H9 (cell line): ENCODE data around the gene GSE1. TPM values are rescaled to one million over a fixed set of nuclear protein-coding genes. Genes with fewer than 3 reads are reported as not detected.

ENCODE experiments used
- DNase-seq: peaks from one replicate; pipeline ENCODE4 v3.0.0-alpha.2; 2017
- H2AFZ ChIP-seq: one replicate; pipeline ENCODE4 v1.6.1; 2013; ENCODE audit warnings: mild to moderate bottlenecking, low read length, control low read depth, moderate library complexity
- H2AK5ac ChIP-seq: 2 replicates; pipeline ENCODE4 v1.6.1; 2013; ENCODE audit warnings: low read length, control low read depth, mixed read lengths; ENCODE audit not compliant: insufficient read length
- H2BK120ac ChIP-seq: one replicate; pipeline ENCODE4 v1.6.1; 2013; ENCODE audit warnings: low read depth, mild to moderate bottlenecking, low read length, control low read depth, inconsistent platforms; ENCODE audit not compliant: poor library complexity, severe bottlenecking
- H2BK12ac ChIP-seq: 2 replicates; pipeline ENCODE4 v1.6.1; 2013; ENCODE audit warnings: low read length, control low read depth, mixed read lengths, low read depth; ENCODE audit not compliant: insufficient read length
- H2BK15ac ChIP-seq: 2 replicates; pipeline ENCODE4 v1.6.1; 2013; ENCODE audit warnings: low read depth, low read length, control low read depth
- H2BK20ac ChIP-seq: one replicate; pipeline ENCODE4 v1.6.1; 2013; ENCODE audit warnings: low read depth, mild to moderate bottlenecking, low read length, control low read depth, inconsistent platforms; ENCODE audit not compliant: poor library complexity, severe bottlenecking
- H2BK5ac ChIP-seq: 2 replicates; pipeline ENCODE4 v1.6.1; 2013; ENCODE audit warnings: low read length, control low read depth, mixed read lengths; ENCODE audit not compliant: insufficient read length
- H3K14ac ChIP-seq: 2 replicates; pipeline ENCODE4 v1.6.1; 2013; ENCODE audit warnings: low read length, control low read depth; ENCODE audit not compliant: insufficient read depth
- H3K18ac ChIP-seq: 2 replicates; pipeline ENCODE4 v1.6.1; 2013; ENCODE audit warnings: low read depth, mild to moderate bottlenecking, mixed read lengths, low read length, control low read depth; ENCODE audit not compliant: insufficient read length
- H3K23ac ChIP-seq: 2 replicates; pipeline ENCODE4 v1.6.1; 2013; ENCODE audit warnings: low read length, control low read depth, mixed read lengths, low read depth; ENCODE audit not compliant: insufficient read length
- H3K23me2 ChIP-seq: 2 replicates; pipeline ENCODE4 v1.6.1; 2013; ENCODE audit warnings: low read depth, mild to moderate bottlenecking, mixed read lengths, low read length, control low read depth; ENCODE audit not compliant: insufficient read length, poor library complexity, severe bottlenecking
- H3K27ac ChIP-seq: 2 replicates; pipeline ENCODE4 v1.5.1; 2013; ENCODE audit warnings: low read length, control low read depth, mixed read lengths, low read depth; ENCODE audit not compliant: insufficient read length
- H3K27me3 ChIP-seq: 2 replicates; pipeline ENCODE4 v1.6.1; 2013; ENCODE audit warnings: low read length, control low read depth, inconsistent platforms; ENCODE audit not compliant: insufficient read depth
- H3K4ac ChIP-seq: 2 replicates; pipeline ENCODE4 v1.6.1; 2013; ENCODE audit warnings: low read depth, mild to moderate bottlenecking, control low read depth, inconsistent platforms, low read length, moderate library complexity
- H3K4me1 ChIP-seq: 2 replicates; pipeline ENCODE4 v1.6.1; 2013; ENCODE audit warnings: low read length, control low read depth, inconsistent platforms; ENCODE audit not compliant: insufficient read depth
- H3K4me2 ChIP-seq: 2 replicates; pipeline ENCODE4 v1.6.1; 2013; ENCODE audit warnings: low read length, control low read depth, mixed read lengths; ENCODE audit not compliant: insufficient read length, insufficient read depth
- H3K56ac ChIP-seq: 2 replicates; pipeline ENCODE4 v1.6.1; 2013; ENCODE audit warnings: low read depth, mild to moderate bottlenecking, mixed read lengths, low read length, control low read depth; ENCODE audit not compliant: insufficient read length
- H3K79me1 ChIP-seq: 2 replicates; pipeline ENCODE4 v1.6.1; 2013; ENCODE audit warnings: low read depth, mild to moderate bottlenecking, moderate library complexity, low read length, control low read depth, inconsistent platforms; ENCODE audit not compliant: insufficient read depth, poor library complexity, severe bottlenecking
- H3K79me2 ChIP-seq: 2 replicates; pipeline ENCODE4 v1.6.1; 2013; ENCODE audit warnings: low read length, control low read depth, inconsistent platforms; ENCODE audit not compliant: insufficient read depth
- H3K9ac ChIP-seq: 2 replicates; pipeline ENCODE4 v1.6.1; 2013; ENCODE audit warnings: low read length, control low read depth, mixed read lengths; ENCODE audit not compliant: insufficient read length; ENCODE audit errors: extremely low read depth
- H3K9me3 ChIP-seq: one replicate; pipeline ENCODE4 v1.6.1; 2013; ENCODE audit warnings: low read depth, low read length, inconsistent platforms; ENCODE audit not compliant: control insufficient read depth
- H3T11ph ChIP-seq: one replicate; pipeline ENCODE4 v1.6.1; 2013; ENCODE audit warnings: mild to moderate bottlenecking, low read length, control low read depth, inconsistent platforms
- H4K20me1 ChIP-seq: one replicate; pipeline ENCODE4 v1.6.1; 2013; ENCODE audit not compliant: control insufficient read depth, insufficient read length, insufficient read depth
- H4K5ac ChIP-seq: 2 replicates; pipeline ENCODE4 v1.6.1; 2013; ENCODE audit warnings: low read depth, mild to moderate bottlenecking, mixed read lengths, low read length, control low read depth; ENCODE audit not compliant: insufficient read length
- H4K8ac ChIP-seq: replicated peaks from 2 replicates; pipeline ENCODE4 v1.6.1; 2013; ENCODE audit warnings: low read length, control low read depth, mixed read lengths, low read depth; ENCODE audit not compliant: insufficient read length
- H4K91ac ChIP-seq: 2 replicates; pipeline ENCODE4 v1.6.1; 2013; ENCODE audit warnings: low read depth, mild to moderate bottlenecking, moderate library complexity, mixed read lengths, low read length, control low read depth; ENCODE audit not compliant: insufficient read length
- H3K27ac Mint-ChIP-seq, 3 experiments: 2 replicates in 2 of 3; 3 replicates in 1 of 3; pipeline ENCODE4 v1.8.0; 2020 to 2021; ENCODE audit warnings: mixed read lengths in 3 of 3, mild to moderate bottlenecking in 1 of 3, moderate library complexity in 1 of 3
- H3K27me3 Mint-ChIP-seq: 2 replicates; pipeline ENCODE4 v1.8.0; 2021; ENCODE audit warnings: low read depth, mild to moderate bottlenecking, moderate library complexity, mixed read lengths
- H3K36me3 Mint-ChIP-seq, 3 experiments: 2 replicates in 2 of 3; 3 replicates in 1 of 3; pipeline ENCODE4 v1.8.0; 2020 to 2021; ENCODE audit warnings: low read depth in 3 of 3, mixed read lengths in 3 of 3; ENCODE audit not compliant: insufficient read depth in 1 of 3
- H3K4me1 Mint-ChIP-seq, 2 experiments: 2 replicates each; pipeline ENCODE4 v1.8.0; 2020; ENCODE audit warnings: mixed read lengths in 2 of 2
- H3K4me3 Mint-ChIP-seq, 2 experiments: 2 replicates in 1 of 2; 3 replicates in 1 of 2; pipeline ENCODE4 v1.8.0; 2020 to 2021; ENCODE audit warnings: mild to moderate bottlenecking in 2 of 2, mixed read lengths in 2 of 2, moderate library complexity in 1 of 2
- H3K9me3 Mint-ChIP-seq, 2 experiments: 2 replicates in 1 of 2; 3 replicates in 1 of 2; pipeline ENCODE4 v1.8.0; 2020; ENCODE audit warnings: mild to moderate bottlenecking in 2 of 2, mixed read lengths in 2 of 2, moderate library complexity in 1 of 2
- CTCF ChIP-seq: fragments of 200-600 bp; sonication (generic); conservative IDR thresholded peaks from 3 replicates; pipeline ENCODE4 v1.8.0; 2021; ENCODE audit warnings: antibody characterized with exemption, mild to moderate bottlenecking
- WGBS: extraction: QIAGEN DNeasy Blood & Tissue Kit; methylation state at CpG from one replicate; pipeline ENCODE4 v1.1.7; 2013; ENCODE audit warnings: missing lambda C conversion rate, low lambda C conversion rate, mixed read lengths; ENCODE audit not compliant: insufficient read length; ENCODE audit errors: extremely low coverage; 5-methylcytosine and 5-hydroxymethylcytosine counted together
- total RNA-seq: library from RNA; stranded (reverse); gene quantifications from 2 replicates; pipeline ENCODE4 v1.2.1, GENCODE V29; 2021

GSE1 gene
- total RNA-seq, 1 experiment from 2014 or later: 125 TPM

GRCh38 chr16:85603203-85603755 is 9.8 kb upstream of the GSE1 start:
- no peak overlapping the region for H3K4me2 ChIP-seq
- Mint-ChIP-seq H3K4me3 (no peak overlapping the region), H3K9me3 (no peaks in the 10 kb centered on the region; a peak in 1 of 5 replicates), H3K27me3 (no peaks in the 10 kb centered on the region; the same call in 1 of the 2 replicates), H3K4me1 (peaks cover 75 to 76% of the 10 kb centered on the region in 2 experiments), H3K27ac (peak overlapping the region in 2 of 3 experiments; percentile 52 to 93; a peak in 4 of 7 replicates), H3K36me3 (peaks cover 0 to 3% (median 0%) of the 10 kb centered on the region in 3 experiments; a peak in 1 of 7 replicates)
- no peak overlapping the region for H2BK5ac ChIP-seq
- H3K18ac ChIP-seq: no peak overlapping the region
- H3K27me3 ChIP-seq: no peaks in the 10 kb centered on the region
- H2BK12ac ChIP-seq: no peak overlapping the region
- H3T11ph ChIP-seq: no peak overlapping the region
- no peak for DNase-seq
- no peak overlapping the region for H2AFZ ChIP-seq
- H4K91ac ChIP-seq: no peak overlapping the region
- no peak overlapping the region for H3K23ac ChIP-seq
- H3K56ac ChIP-seq: no peak overlapping the region
- peaks cover 19% of the 10 kb centered on the region; the same call in 1 of the 2 replicates for H3K4me1 ChIP-seq
- H2BK15ac ChIP-seq: no peak overlapping the region
- no peak overlapping the region for H3K27ac ChIP-seq
- H3K79me2 ChIP-seq: peaks cover 3% of the 10 kb centered on the region; the same call in 1 of the 2 replicates
- WGBS: no CpG with 5 or more reads among the region's 12 CpGs
- H2AK5ac ChIP-seq: no peak overlapping the region
- H2BK120ac ChIP-seq: no peak overlapping the region
- no peak overlapping the region for H4K8ac ChIP-seq
- H3K79me1 ChIP-seq: no peaks in the 10 kb centered on the region
- H3K9ac ChIP-seq: no peak overlapping the region
- peaks cover 6% of the 10 kb centered on the region for H3K23me2 ChIP-seq
- no peak overlapping the region for H3K4ac ChIP-seq
- H3K9me3 ChIP-seq: no peaks in the 10 kb centered on the region
- H4K5ac ChIP-seq: no peak overlapping the region
- peak overlapping the region; percentile 58; the same call in 1 of the 2 replicates for H3K14ac ChIP-seq
- no peak for TF ChIP-seq CTCF
- H4K20me1 ChIP-seq: no peaks in the 10 kb centered on the region
- H2BK20ac ChIP-seq: no peak overlapping the region
